GM12878 (cell line): ENCODE data around the gene TMIGD2. TPM values are rescaled to one million over a fixed set of nuclear protein-coding genes. Genes with fewer than 3 reads are reported as not detected.

Experiments used
- ATAC-seq: fragments of 200-7000 bp; cut with Tn5 transposase; 3 replicates; pipeline ENCODE4 v1.9.1; 2020; ENCODE audit warnings: mild to moderate bottlenecking, moderate library complexity
- BruUV-seq: library from RNA; stranded (reverse); fragments of 400-500 nt; replicated peaks from 2 replicates; lab custom pipeline; 2021; lab: Mats Ljungman, UMichigan
- CTCF ChIA-PET: fragments of 300-600 bp; sonication (Branson Sonifier 250); formaldehyde crosslinking; extraction: SDS; loops from one replicate; lab custom pipeline; 2021; ENCODE audit warnings: inconsistent platforms; lab: Yijun Ruan, JAX
- POLR2A ChIA-PET: fragments of 350-600 bp; formaldehyde crosslinking; extraction: SDS; loops from one replicate; lab custom pipeline; 2021; ENCODE audit warnings: inconsistent platforms; lab: Charles Lee
- RAD21 ChIA-PET: fragments of 300-600 bp; sonication (Branson Sonifier 250); formaldehyde crosslinking; loops from one replicate; lab custom pipeline; 2023; ENCODE audit warnings: antibody characterized with exemption; ENCODE audit not compliant: unreplicated experiment; lab: Charles Lee
- SMC1A ChIA-PET: fragments of 300-600 bp; sonication (Branson Sonifier 250); formaldehyde crosslinking; loops from one replicate; lab custom pipeline; 2023; ENCODE audit not compliant: unreplicated experiment, uncharacterized antibody; lab: Charles Lee
- DNase-seq: peaks from one replicate; pipeline ENCODE4 v3.0.0-alpha.2; 2011; ENCODE audit warnings: low read depth, low spot score
- FAIRE-seq: peaks from 3 replicates; lab custom pipeline; 2011; peaks lifted over from hg19 to GRCh38; lab: Jason Lieb, UNC
- H2AFZ ChIP-seq: 2 replicates; pipeline ENCODE4 v1.6.0; 2011; ENCODE audit warnings: low read depth, low read length, control low read depth; ENCODE audit not compliant: control insufficient read depth
- H3K27ac ChIP-seq: 2 replicates; pipeline ENCODE4 v1.5.1; 2011; ENCODE audit warnings: control low read depth; ENCODE audit not compliant: control insufficient read depth, insufficient read depth
- H3K27me3 ChIP-seq, 2 experiments: replicated peaks in 1 of 2; 2 replicates each; pipeline versions ENCODE4 v1.6.0 to v1.6.1; 2011; ENCODE audit warnings: low read length in 1 of 2; ENCODE audit not compliant: control insufficient read depth in 2 of 2, insufficient read depth in 2 of 2
- H3K36me3 ChIP-seq, 2 experiments: 2 replicates each; pipeline ENCODE4 v1.5.1; 2011; ENCODE audit warnings: low read length in 1 of 2; ENCODE audit not compliant: control insufficient read depth in 2 of 2, insufficient read depth in 2 of 2
- H3K4me1 ChIP-seq: 2 replicates; pipeline ENCODE4 v1.6.1; 2011; ENCODE audit warnings: mild to moderate bottlenecking, low read length, moderate library complexity, mixed read lengths; ENCODE audit not compliant: control insufficient read depth, insufficient read depth
- H3K4me2 ChIP-seq: 2 replicates; pipeline ENCODE4 v1.6.0; 2011; ENCODE audit warnings: control low read depth; ENCODE audit not compliant: control insufficient read depth, insufficient read depth
- H3K4me3 ChIP-seq: fragments of 200-600 bp; sonication (generic); 2 replicates; pipeline ENCODE4 v1.5.1; 2016
- H3K79me2 ChIP-seq: 2 replicates; pipeline ENCODE4 v1.6.0; 2011; ENCODE audit warnings: low read length; ENCODE audit not compliant: control insufficient read depth, insufficient read depth
- H3K9ac ChIP-seq: 2 replicates; pipeline ENCODE4 v1.8.0; 2011; ENCODE audit warnings: low read length, control low read depth, mixed read lengths; ENCODE audit not compliant: control insufficient read depth, insufficient read depth
- H3K9me3 ChIP-seq: replicated peaks from 3 replicates; pipeline ENCODE4 v1.5.1; 2011; ENCODE audit warnings: mild to moderate bottlenecking, low read length; ENCODE audit not compliant: control insufficient read depth, insufficient read depth
- H4K20me1 ChIP-seq: 2 replicates; pipeline ENCODE4 v1.6.0; 2011; ENCODE audit not compliant: control insufficient read depth, insufficient read depth
- ATF2 ChIP-seq: IDR thresholded peaks from 2 replicates; pipeline ENCODE4 v1.6.1; 2012; ENCODE audit warnings: low read length, inconsistent platforms
- CBX5 ChIP-seq: sonication (generic); IDR thresholded peaks from 2 replicates; pipeline ENCODE4 v1.6.1; 2016; ENCODE audit warnings: low read depth, moderate library complexity, mild to moderate bottlenecking, inconsistent platforms
- CUX1 ChIP-seq: IDR thresholded peaks from 2 replicates; pipeline ENCODE4 v1.6.1; 2012; ENCODE audit warnings: improper control_type of control experiment, low read depth, low read length; ENCODE audit not compliant: insufficient replicate concordance
- PAX5 ChIP-seq: IDR thresholded peaks from 2 replicates; pipeline ENCODE4 v1.6.1; 2011; ENCODE audit warnings: low read depth, low read length, borderline replicate concordance
- PKNOX1 ChIP-seq: fragments of 450-650 bp; IDR thresholded peaks from 2 replicates; pipeline ENCODE4 v1.6.1; 2016; ENCODE audit warnings: mild to moderate bottlenecking
- STAT3 ChIP-seq: IDR thresholded peaks from 2 replicates; pipeline ENCODE4 v1.6.1; 2011; ENCODE audit warnings: low read depth, low read length, improper control_type of control experiment
- TBL1XR1 ChIP-seq: IDR thresholded peaks from 2 replicates; pipeline ENCODE4 v1.6.1; 2012; ENCODE audit warnings: low read depth, low read length, improper control_type of control experiment
- ZNF24 ChIP-seq: fragments of 450-650 bp; IDR thresholded peaks from 2 replicates; pipeline ENCODE4 v1.6.1; 2017; ENCODE audit warnings: antibody characterized with exemption, mild to moderate bottlenecking
- ZSCAN29 ChIP-seq: fragments of 450-650 bp; IDR thresholded peaks from 2 replicates; pipeline ENCODE4 v1.6.1; 2017; ENCODE audit warnings: mild to moderate bottlenecking, moderate library complexity
- WGBS: methylation state at CpG from one replicate; pipeline ENCODE4 v1.1.6; 2016; ENCODE audit warnings: low lambda C conversion rate; ENCODE audit not compliant: insufficient replicate concordance, insufficient coverage; ENCODE audit errors: missing lambda C conversion rate; 5-methylcytosine and 5-hydroxymethylcytosine counted together
- in situ Hi-C: fragments of 300-500 bp; cut with MboI; formaldehyde crosslinking; loops from 9 replicates; pipeline ENCODE4 v1.14.3; 2018; ENCODE audit warnings: mixed read lengths
- intact Hi-C: fragments of 100-400 bp; cut with micrococcal nuclease; formaldehyde crosslinking; loops from one replicate; pipeline ENCODE4 v1.14.2; 2022; ENCODE audit not compliant: unreplicated experiment
- polyA plus RNA-seq, 11 experiments: library from polyadenylated mRNA; depleted of rRNA in 4 of 11; unstranded in 6 of 11; stranded (reverse) in 5 of 11; fragments of >200 nt; fragmentation: Nextera tagmentation in 4 of 11; fragmentation: Illumina TruSeq in 1 of 11; extraction: Ambion mirVana in 4 of 11; extraction: Trizol in 1 of 11; gene quantifications; 1 replicate in 1 of 11; 2 replicates in 10 of 11; pipeline versions ENCODE4 v1.2.1 to v1.2.3, GENCODE V29; 2011 to 2016; ENCODE audit warnings: inconsistent platforms in 2 of 11, missing spikeins in 2 of 11, low read depth in 1 of 11
- total RNA-seq, 4 experiments: library from RNA; depleted of rRNA in 3 of 4; stranded (reverse); fragments of >200 nt in 3 of 4; fragmentation: Illumina TruSeq in 1 of 4; extraction: Trizol in 1 of 4; gene quantifications; 2 replicates each; pipeline versions ENCODE4 v1.2.1 to v1.2.3, GENCODE V29; 2013 to 2021

TMIGD2 gene
- total and polyA plus RNA-seq, 10 of the 15 experiments (the other 5 are each of a cell fraction or from before 2014, with no cell fraction given), result 0.09 to 0.40 (median 0.14) TPM; not detected in 5

- RAD21 ChIA-PET, result no interaction called here
- Histone ChIP-seq H3K36me3 (no peaks in the 10 kb centered on the region), H3K27ac (no peak overlapping the region), H4K20me1 (no peaks in the 10 kb centered on the region), H3K4me1 (no peaks in the 10 kb centered on the region), H2AFZ (no peak overlapping the region), H3K9me3 (no peaks in the 10 kb centered on the region; the same call in 1 of the 3 replicates), H3K4me3 (no peak overlapping the region), H3K9ac (no peak overlapping the region), H3K27me3 (no peaks in the 10 kb centered on the region), H3K4me2 (no peak overlapping the region), H3K79me2 (no peaks in the 10 kb centered on the region)
- CTCF ChIA-PET, result interaction anchor here (1.0 to 2.7 kb wide), 2 partner anchors 23 to 34 kb away, joined by 3 to 13 read pairs; no protein-coding TSS in a partner anchor
- SMC1A ChIA-PET, result interaction anchor here (0.6 to 0.8 kb wide), 4 partner anchors 16 to 1142 kb away, joined by 3 read pairs; no protein-coding TSS in a partner anchor
- DNase-seq (no peak), ATAC-seq (no peak), FAIRE-seq (no peak)
- no TSS peak for BruUV-seq
- 92% methylated on average over 2 of the region's 2 CpGs for WGBS
- POLR2A ChIA-PET, result no interaction called here
- no peak for TF ChIP-seq ATF2
- TF ChIP-seq PAX5, result no peak
- TF ChIP-seq ZSCAN29, result no peak
- TF ChIP-seq ZNF24, result no peak
- TF ChIP-seq TBL1XR1, result no peak
- no peak for TF ChIP-seq PKNOX1
- no peak for TF ChIP-seq CBX5
- no peak for TF ChIP-seq CUX1
- no peak for TF ChIP-seq STAT3
- intact Hi-C loops, result no loop called here
- in situ Hi-C loops, result no loop called here
Measured at GRCh38 chr19:4319067-4319718, 17.0 kb upstream of the TMIGD2 start.
